K562 (cell line): ENCODE results near the gene ATP6V1G2. TPM values are rescaled to one million over a fixed set of nuclear protein-coding genes. Genes with fewer than 3 reads are reported as not detected.
A peak's percentile ranks its signal among the peaks of the same experiment; 100 is the strongest.

ENCODE experiments used
- BCL6 ChIP-seq: fragments of 250-450 bp; sonication (Bioruptor Pico); IDR thresholded peaks from 2 replicates; pipeline ENCODE4 v1.4.0; 2020
- C11orf30 ChIP-seq: fragments of 450-650 bp; IDR thresholded peaks from 2 replicates; pipeline ENCODE4 v1.6.1; 2016; ENCODE audit warnings: low read depth, mild to moderate bottlenecking
- CBFA2T2 ChIP-seq: fragments of 450-650 bp; conservative IDR thresholded peaks from 2 replicates; pipeline ENCODE4 v1.6.1; 2017; ENCODE audit warnings: mild to moderate bottlenecking
- CTCFL ChIP-seq: IDR thresholded peaks from 2 replicates; pipeline ENCODE4 v1.6.1; 2011; ENCODE audit warnings: borderline replicate concordance, low read depth, mild to moderate bottlenecking, moderate library complexity, low read length; ENCODE audit not compliant: insufficient read depth, poor library complexity, severe bottlenecking
- ETV1 ChIP-seq: fragments of 450-650 bp; conservative IDR thresholded peaks from 2 replicates; pipeline ENCODE4 v1.6.1; 2016; ENCODE audit warnings: missing genetic modification characterization, control low read depth, low read depth, missing compliant biosample characterization
- GTF2E2 ChIP-seq: fragments of 200-800 bp; sonication (Bioruptor generic); IDR thresholded peaks from 2 replicates; pipeline ENCODE4 v1.6.1; 2016; ENCODE audit warnings: missing genetic modification characterization, missing compliant biosample characterization
- HNRNPK ChIP-seq: fragments of 200-400 bp; formaldehyde crosslinking; IDR thresholded peaks from one replicate; pipeline ENCODE4 v1.6.1; 2018; ENCODE audit warnings: mild to moderate bottlenecking, low read depth, low read length; ENCODE audit not compliant: poor library complexity, severe bottlenecking
- KAT7 ChIP-seq: sonication (generic); formaldehyde crosslinking; IDR thresholded peaks from 2 replicates; pipeline ENCODE4 v1.8.0; 2022; ENCODE audit warnings: missing genetic modification reagents, mild to moderate bottlenecking, borderline replicate concordance
- POLR2AphosphoS5 ChIP-seq: IDR thresholded peaks from 2 replicates; pipeline ENCODE4 v1.6.1; 2011; ENCODE audit warnings: mild to moderate bottlenecking, low read depth, low read length, moderate library complexity; ENCODE audit not compliant: control insufficient read depth, insufficient read depth
- POLR2H ChIP-seq: IDR thresholded peaks from 2 replicates; pipeline ENCODE4 v1.6.1; 2016; ENCODE audit warnings: missing genetic modification characterization, low read depth, mild to moderate bottlenecking, control low read depth, missing compliant biosample characterization, moderate library complexity
- RFX1 ChIP-seq: fragments of 450-650 bp; IDR thresholded peaks from 2 replicates; pipeline ENCODE4 v1.6.1; 2016; ENCODE audit warnings: mild to moderate bottlenecking, moderate library complexity
- RNF219 ChIP-seq: fragments of 250-450 bp; sonication (Bioruptor Pico); IDR thresholded peaks from 2 replicates; pipeline ENCODE4 v1.5.0; 2022; ENCODE audit warnings: mild to moderate bottlenecking
- SMAD2 ChIP-seq: fragments of 150-350 bp; IDR thresholded peaks from 2 replicates; pipeline ENCODE4 v1.6.1; 2014; ENCODE audit warnings: low read depth, mild to moderate bottlenecking, low read length
- STAT5A ChIP-seq: IDR thresholded peaks from 2 replicates; pipeline ENCODE4 v1.6.1; 2012; ENCODE audit warnings: low read length, inconsistent platforms, borderline replicate concordance
- ZC3H8 ChIP-seq: fragments of 450-650 bp; IDR thresholded peaks from 2 replicates; pipeline ENCODE4 v1.6.1; 2017
- ZFP36 ChIP-seq: fragments of 150-350 bp; IDR thresholded peaks from 2 replicates; pipeline ENCODE4 v1.6.1; 2018; ENCODE audit warnings: low read length, low read depth; ENCODE audit not compliant: partially characterized antibody
- ZKSCAN8 ChIP-seq: fragments of 200-800 bp; sonication (Bioruptor generic); IDR thresholded peaks from 2 replicates; pipeline ENCODE4 v1.6.1; 2016; ENCODE audit warnings: missing genetic modification characterization, missing compliant biosample characterization
- ZNF696 ChIP-seq: fragments of 250-450 bp; sonication (Bioruptor Pico); conservative IDR thresholded peaks from 2 replicates; pipeline ENCODE4 v1.4.0; 2020; ENCODE audit warnings: mild to moderate bottlenecking, moderate library complexity
- ZNF764 ChIP-seq: fragments of 250-450 bp; sonication (Bioruptor Pico); IDR thresholded peaks from 2 replicates; pipeline ENCODE4 v1.4.0; 2020; ENCODE audit warnings: low read depth, mild to moderate bottlenecking, moderate library complexity
- ZNF79 ChIP-seq: fragments of 250-450 bp; sonication (Bioruptor Pico); IDR thresholded peaks from 2 replicates; pipeline ENCODE4 v1.4.0; 2020; ENCODE audit warnings: low read depth, mild to moderate bottlenecking, moderate library complexity
- polyA plus RNA-seq, 8 experiments: library from polyadenylated mRNA; depleted of rRNA in 4 of 8; stranded (reverse) in 5 of 8; unstranded in 3 of 8; fragments of >200 nt; fragmentation: Nextera tagmentation in 2 of 8; fragmentation: Illumina TruSeq in 1 of 8; extraction: Ambion mirVana in 2 of 8; extraction: Trizol in 1 of 8; gene quantifications; 2 replicates each; pipeline versions ENCODE4 v1.2.1 to v1.2.3, GENCODE V29; 2011 to 2014; ENCODE audit warnings: inconsistent platforms in 1 of 8, missing spikeins in 1 of 8
- total RNA-seq, 7 experiments: library from RNA; depleted of rRNA in 6 of 7; stranded (reverse); fragments of >200 nt in 6 of 7; fragmentation: Illumina TruSeq in 2 of 7; extraction: Trizol in 2 of 7; gene quantifications; 2 replicates each; pipeline versions ENCODE4 v1.2.1 to v1.2.3, GENCODE V29; 2011 to 2021; ENCODE audit warnings: low replicate concordance in 1 of 7

ATP6V1G2 gene
- total and polyA plus RNA-seq, 9 of the 15 experiments (the other 6 are each of a cell fraction or from before 2014, with no cell fraction given): 0.14 to 1.5 (median 0.33) TPM

GRCh38 chr6:31541658-31542521, 4.5 kb downstream of the ATP6V1G2 start, which contains the start of gene DDX39B (continued):
- 0 out of 2 replicates have a peak, but pooled peaks have one; percentile 11 for TF ChIP-seq STAT5A
- TF ChIP-seq ZKSCAN8 (CRISPR knock-in tag): no peak
- TF ChIP-seq CTCFL: no peak
- peak; percentile 76 for TF ChIP-seq C11orf30
- TF ChIP-seq ZNF696 (CRISPR knock-in tag): no peak
- no peak for TF ChIP-seq SMAD2
- peak; percentile 97 for TF ChIP-seq POLR2H (tag)
- no peak for TF ChIP-seq HNRNPK
- TF ChIP-seq ZC3H8: peak; percentile 67; the same call in 1 of the 2 replicates
- peak; percentile 17; the same call in 1 of the 2 replicates for TF ChIP-seq RNF219 (CRISPR knock-in tag)
- TF ChIP-seq CBFA2T2: no peak
- peak; percentile 98 for TF ChIP-seq ETV1 (tag)
- peak; percentile 62; the same call in 1 of the 2 replicates for TF ChIP-seq BCL6 (CRISPR knock-in tag)
- 0 out of 2 replicates have a peak, but pooled peaks have one; percentile 32 for TF ChIP-seq ZNF79
- no peak; the same call in 1 of the 2 replicates for TF ChIP-seq RFX1
- TF ChIP-seq GTF2E2: peak; percentile 98
- TF ChIP-seq KAT7 (CRISPR knock-in tag): peak; percentile 57; the same call in 1 of the 2 replicates
- no peak for TF ChIP-seq ZFP36
- TF ChIP-seq ZNF764 (CRISPR knock-in tag): 0 out of 2 replicates have a peak, but pooled peaks have one; percentile 37
- peak; percentile 90 for TF ChIP-seq POLR2AphosphoS5
